Aorta (tissue), 5 donors: ENCODE results near the gene KIF26B. TPM values are rescaled to one million over a fixed set of nuclear protein-coding genes. Genes with fewer than 3 reads are reported as not detected.
"Not testable (repeated sequence)": the region's sequence is repeated elsewhere in the genome, so short reads cannot be mapped to it uniquely, and the experiment has no call there.

Experiments
- ATAC-seq: fragments of 200-7000 bp; cut with Tn5 transposase; one replicate; pipeline ENCODE4 v1.9.1; 2022; ENCODE audit warnings: moderate library complexity; ENCODE audit not compliant: low FRiP score
- DNase-seq, 2 donors: peaks; one replicate each; pipeline ENCODE4 v3.0.0-alpha.2; 2020
- H3K27ac ChIP-seq, 2 donors: one replicate each; pipeline ENCODE4 v1.5.1; 2013; ENCODE audit warnings: low read length in 2 of 2, mild to moderate bottlenecking in 2 of 2, moderate library complexity in 2 of 2, control low read depth in 1 of 2, inconsistent platforms in 1 of 2, low read depth in 1 of 2
- H3K27me3 ChIP-seq, 2 donors: one replicate each; pipeline ENCODE4 v1.6.1; 2013; ENCODE audit warnings: control low read depth in 1 of 2, low read length in 1 of 2, mild to moderate bottlenecking in 1 of 2, moderate library complexity in 1 of 2; ENCODE audit not compliant: insufficient read depth in 2 of 2, control insufficient read depth in 1 of 2
- H3K36me3 ChIP-seq, 2 donors: one replicate each; pipeline ENCODE4 v1.6.1; 2013; ENCODE audit warnings: control low read depth in 1 of 2, low read length in 1 of 2, mild to moderate bottlenecking in 1 of 2; ENCODE audit not compliant: insufficient read depth in 2 of 2, control insufficient read depth in 1 of 2
- H3K4me1 ChIP-seq, 2 donors: one replicate each; pipeline ENCODE4 v1.6.1; 2013; ENCODE audit warnings: low read length in 2 of 2, control low read depth in 1 of 2, mild to moderate bottlenecking in 1 of 2, moderate library complexity in 1 of 2; ENCODE audit not compliant: insufficient read depth in 2 of 2, control insufficient read depth in 1 of 2
- H3K4me3 ChIP-seq, 2 donors: one replicate each; pipeline ENCODE4 v1.5.1; 2013; ENCODE audit warnings: low read length in 2 of 2, control low read depth in 1 of 2, mild to moderate bottlenecking in 1 of 2
- H3K9me3 ChIP-seq: one replicate; pipeline ENCODE4 v1.6.1; 2013; ENCODE audit warnings: mild to moderate bottlenecking, low read length; ENCODE audit not compliant: control insufficient read depth
- WGBS, 2 donors: extraction: QIAGEN DNeasy Blood & Tissue Kit; methylation state at CpG; one replicate each; pipeline ENCODE4 v1.1.7; 2013; 5-methylcytosine and 5-hydroxymethylcytosine counted together
- intact Hi-C, 2 donors: fragments of 100-400 bp; cut with DNase I; formaldehyde crosslinking; loops; one replicate each; pipeline versions ENCODE4 v1.14.2 to v1.15.0; 2022
- polyA plus RNA-seq, 2 donors: library from polyadenylated mRNA; stranded (reverse); fragments of 200-250 nt; gene quantifications; one replicate each; pipeline ENCODE4 v1.2.3, GENCODE V29; 2013
- total RNA-seq, 2 donors: library from RNA; stranded (reverse); fragmentation: NEBNext Ultra II Directional; extraction: Animal tissue kit (Norgen Biotek cat#: 25700); gene quantifications; one replicate each; pipeline ENCODE4 v1.2.1, GENCODE V29; 2021
- donor health status: healthy with polysubstance abuse.
- donor health status: Bipolar disorder and iron deficiency.
- donor health status: DM: no; HTN: no; CAD: no.
- donor health status: DM: no; HTN: no; CAD: no.
- donor health status: DM: yes; HTN: yes; CAD: no.

Gene KIF26B
- total and polyA plus RNA-seq, 4 donors: under 0.01 to 0.58 (median 0.30) TPM

DNA sequence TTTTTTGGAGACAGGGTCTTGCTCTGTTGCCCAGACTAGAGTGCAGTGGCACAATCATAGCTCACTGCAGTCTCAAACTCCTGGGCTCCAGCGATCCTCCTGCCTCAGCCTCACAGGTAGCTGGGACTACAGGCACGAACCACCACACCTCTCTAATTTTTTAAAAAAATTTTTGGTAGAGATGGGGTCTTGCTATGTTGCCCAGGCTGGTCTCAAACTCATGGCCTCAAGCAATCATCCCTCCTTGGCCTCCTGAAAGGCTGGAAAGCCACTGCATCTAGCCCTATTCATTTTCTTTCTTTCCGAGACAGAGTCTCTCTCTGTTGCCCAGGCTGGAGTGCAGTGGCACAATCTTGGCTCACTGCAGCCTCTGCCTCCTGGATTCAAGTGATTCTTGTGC lies 559.2 kb downstream of the KIF26B start:
- WGBS, 2 donors: 92 to 95% methylated on average over 3 of the region's 3 CpGs
- H3K9me3 ChIP-seq, H3K36me3 ChIP-seq, intact Hi-C loops, H3K4me1 ChIP-seq, ATAC-seq, H3K27me3 ChIP-seq, H3K27ac ChIP-seq, H3K4me3 ChIP-seq, DNase-seq: not testable (repeated sequence)

DNA sequence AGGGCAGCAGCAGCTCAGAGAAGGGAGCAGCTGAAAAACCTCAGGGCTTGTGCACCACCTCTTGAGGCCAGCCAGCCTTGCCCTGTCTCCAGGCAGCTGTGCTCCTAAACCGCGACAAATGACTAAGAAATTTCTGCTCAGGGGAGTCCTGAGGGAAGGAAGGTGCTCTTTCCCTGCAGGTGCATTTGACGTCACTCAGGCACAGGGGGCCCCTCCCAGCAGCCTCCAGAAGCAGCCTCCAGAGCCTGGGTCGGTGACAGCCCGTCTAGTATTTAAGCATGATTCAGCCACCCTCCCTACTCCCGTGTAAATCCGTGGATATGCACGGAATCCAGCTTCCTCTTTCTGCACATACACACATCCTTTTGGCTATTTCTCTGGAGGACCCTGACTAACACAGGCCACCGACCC lies 560.5 kb downstream of the KIF26B start:
- DNase-seq: no peak
- no peak for ATAC-seq
- 54 to 56% methylated on average over 9 of the region's 9 CpGs for WGBS, 2 donors
- no peak overlapping the region for H3K4me3 ChIP-seq
- H3K36me3 ChIP-seq: no peaks in the 10 kb centered on the region
- H3K9me3 ChIP-seq: no peaks in the 10 kb centered on the region
- intact Hi-C loops: no loop called here
- H3K27me3 ChIP-seq: no peaks in the 10 kb centered on the region
- H3K27ac ChIP-seq: no peak overlapping the region
- no peaks in the 10 kb centered on the region for H3K4me1 ChIP-seq

DNA sequence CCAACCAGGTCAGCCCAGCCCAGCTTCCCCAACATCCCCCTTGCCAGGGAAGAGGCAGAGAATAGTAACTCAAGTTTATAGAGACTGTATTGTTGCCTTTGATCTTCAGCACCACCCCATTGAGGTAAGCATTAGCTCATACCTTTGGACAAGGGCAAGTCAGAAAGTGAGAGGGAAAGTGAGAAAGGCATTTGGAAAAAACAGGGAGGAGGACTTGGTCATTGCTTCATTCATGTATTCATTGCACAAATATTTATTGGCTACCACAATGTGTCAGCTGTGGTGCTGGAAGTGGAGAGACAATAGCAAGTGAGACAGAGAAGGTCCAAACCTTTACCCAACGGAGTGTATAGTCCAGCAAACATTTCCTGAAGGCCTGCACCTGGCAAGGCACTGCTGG lies 561.2 kb downstream of the KIF26B start:
- 81 to 88% methylated on average over 1 of the region's 1 CpG for WGBS, 2 donors
- ATAC-seq: no peak
- Histone ChIP-seq H3K27ac (no peak overlapping the region), H3K4me1 (no peaks in the 10 kb centered on the region), H3K4me3 (no peak overlapping the region), H3K27me3 (no peaks in the 10 kb centered on the region), H3K36me3 (no peaks in the 10 kb centered on the region), H3K9me3 (no peaks in the 10 kb centered on the region)
- no peak for DNase-seq
- intact Hi-C loops: no loop called here

DNA sequence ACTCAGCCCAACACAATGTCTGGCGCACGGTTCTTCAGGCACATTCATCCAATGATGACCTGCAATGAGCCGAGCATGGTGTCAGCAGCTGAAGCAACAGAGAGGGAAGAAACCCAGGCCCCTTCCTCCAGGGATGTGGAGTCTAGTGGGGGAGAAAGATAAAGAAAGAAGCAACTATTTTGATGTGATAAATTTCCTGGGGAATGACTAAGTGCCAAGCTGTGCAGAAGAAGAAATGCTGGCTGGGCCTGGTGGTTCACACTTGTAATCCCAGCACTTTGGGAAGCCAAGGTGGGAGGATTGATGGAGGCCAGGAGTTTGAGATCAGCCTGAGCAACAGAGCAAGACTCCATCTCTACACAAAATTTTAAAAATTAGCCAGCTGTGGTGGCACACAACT lies 561.8 kb downstream of the KIF26B start:
- intact Hi-C loops: no loop called here

DNA sequence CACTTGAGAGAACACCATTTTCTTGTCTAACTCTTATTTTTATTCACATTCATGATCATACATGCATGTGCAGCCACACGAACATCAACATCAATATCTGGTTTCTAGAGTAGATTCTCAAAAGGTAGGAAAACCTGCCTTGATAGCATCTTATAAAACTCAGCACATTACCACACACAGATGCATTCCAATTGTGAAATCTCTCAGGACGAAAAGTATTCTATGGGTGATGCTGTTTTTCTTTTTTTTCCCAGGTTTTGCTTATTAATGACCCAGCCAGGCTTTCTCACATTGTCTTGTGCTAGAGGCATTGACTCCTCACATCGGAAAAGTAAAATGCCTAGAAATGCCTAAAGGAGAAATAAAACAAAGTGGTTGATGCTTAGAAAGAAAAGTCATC lies 562.8 kb downstream of the KIF26B start:
- Histone ChIP-seq H3K27ac (no peak overlapping the region), H3K4me1 (no peaks in the 10 kb centered on the region), H3K36me3 (no peaks in the 10 kb centered on the region), H3K9me3 (no peaks in the 10 kb centered on the region), H3K27me3 (no peaks in the 10 kb centered on the region), H3K4me3 (no peak overlapping the region)
- DNase-seq (no peak), ATAC-seq (no peak)
- WGBS, 2 donors: 87% methylated on average over 3 of the region's 3 CpGs
- intact Hi-C loops: no loop called here

More for the DNA sequence above, 561.8 kb downstream of the KIF26B start:
- Histone ChIP-seq H3K4me1 (no peaks in the 10 kb centered on the region), H3K27me3 (no peaks in the 10 kb centered on the region), H3K36me3 (no peaks in the 10 kb centered on the region), H3K27ac (no peak overlapping the region), H3K4me3 (no peak overlapping the region), H3K9me3 (no peaks in the 10 kb centered on the region)
- WGBS, 2 donors: 90 to 91% methylated on average over 3 of the region's 3 CpGs
- DNase-seq (no peak), ATAC-seq (no peak)

DNA sequence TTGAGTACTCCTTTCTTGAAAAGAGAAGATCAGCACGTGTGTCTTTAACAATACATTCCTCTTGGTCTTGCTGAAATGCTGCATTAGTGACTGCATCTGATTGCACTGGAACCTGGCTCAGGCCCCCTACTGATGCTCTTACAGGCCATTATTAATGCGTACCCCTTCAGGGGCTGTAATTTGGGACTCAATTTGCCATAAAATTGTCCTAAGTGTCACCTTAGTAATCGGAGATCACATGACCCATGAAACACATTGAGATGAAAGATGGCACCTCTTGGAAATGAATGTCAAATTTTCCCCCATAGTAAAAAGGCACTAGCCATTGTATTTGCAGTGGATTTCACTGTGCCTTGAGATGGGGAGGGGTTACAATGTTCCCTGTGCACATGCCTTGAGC lies 563.3 kb downstream of the KIF26B start:
- intact Hi-C loops: no loop called here
- Histone ChIP-seq H3K9me3 (no peaks in the 10 kb centered on the region), H3K27ac (no peak overlapping the region), H3K4me3 (no peak overlapping the region), H3K4me1 (no peaks in the 10 kb centered on the region), H3K36me3 (no peaks in the 10 kb centered on the region), H3K27me3 (no peaks in the 10 kb centered on the region)
- 79 to 80% methylated on average over 3 of the region's 3 CpGs for WGBS, 2 donors
- no peak for ATAC-seq
- no peak for DNase-seq

DNA sequence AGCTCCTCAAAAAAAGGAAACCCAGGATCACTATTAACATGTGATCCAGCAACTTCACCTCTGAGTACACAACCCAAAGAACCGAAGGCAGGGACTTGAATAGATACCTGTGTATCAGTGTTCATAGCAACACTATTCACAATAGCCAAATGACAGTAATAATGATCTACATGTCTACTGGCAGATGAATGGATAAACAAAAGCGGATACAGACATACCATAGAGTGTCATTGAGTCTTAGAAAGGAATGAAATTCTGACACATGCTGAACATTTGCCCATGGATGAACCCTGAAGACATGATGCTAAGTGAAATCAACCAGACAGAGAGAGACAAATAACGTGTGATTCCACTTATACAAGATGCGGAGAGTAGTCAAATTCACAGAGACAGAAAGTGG lies 564.2 kb downstream of the KIF26B start:
- ATAC-seq (no peak), DNase-seq (no peak)
- Histone ChIP-seq H3K36me3 (no peaks in the 10 kb centered on the region), H3K4me3 (no peak overlapping the region), H3K4me1 (no peaks in the 10 kb centered on the region), H3K27me3 (no peaks in the 10 kb centered on the region), H3K27ac (no peak overlapping the region), H3K9me3 (no peaks in the 10 kb centered on the region)
- 93 to 94% methylated on average over 4 of the region's 4 CpGs for WGBS, 2 donors
- intact Hi-C loops: no loop called here

DNA sequence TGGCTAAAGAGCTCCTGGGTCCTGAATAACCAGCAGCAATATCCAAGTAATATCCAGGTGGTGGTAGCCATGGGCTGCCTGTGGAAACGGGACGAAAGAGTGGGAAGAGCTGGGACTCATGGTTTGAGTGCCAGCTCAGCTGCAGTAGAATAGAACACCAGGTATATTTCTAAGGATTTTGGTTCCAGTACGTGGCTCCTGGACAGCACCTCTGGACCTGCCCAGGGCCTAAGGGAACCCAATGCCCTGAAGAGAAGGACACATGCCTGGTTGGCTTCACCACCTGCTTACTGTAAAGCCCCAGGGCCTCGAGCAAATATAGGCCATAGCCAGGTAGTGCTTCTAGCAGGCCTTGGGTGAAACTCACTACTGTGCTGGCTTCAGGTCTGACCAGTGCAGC lies 566.7 kb downstream of the KIF26B start:
- H3K27ac ChIP-seq: no peak overlapping the region
- DNase-seq (no peak), ATAC-seq (no peak)
- 76 to 82% methylated on average over 4 of the region's 4 CpGs for WGBS, 2 donors
- H3K36me3 ChIP-seq: no peaks in the 10 kb centered on the region
- H3K4me1 ChIP-seq: no peaks in the 10 kb centered on the region
- no peaks in the 10 kb centered on the region for H3K27me3 ChIP-seq
- H3K4me3 ChIP-seq: no peak overlapping the region
- intact Hi-C loops: no loop called here
- H3K9me3 ChIP-seq: no peaks in the 10 kb centered on the region

DNA sequence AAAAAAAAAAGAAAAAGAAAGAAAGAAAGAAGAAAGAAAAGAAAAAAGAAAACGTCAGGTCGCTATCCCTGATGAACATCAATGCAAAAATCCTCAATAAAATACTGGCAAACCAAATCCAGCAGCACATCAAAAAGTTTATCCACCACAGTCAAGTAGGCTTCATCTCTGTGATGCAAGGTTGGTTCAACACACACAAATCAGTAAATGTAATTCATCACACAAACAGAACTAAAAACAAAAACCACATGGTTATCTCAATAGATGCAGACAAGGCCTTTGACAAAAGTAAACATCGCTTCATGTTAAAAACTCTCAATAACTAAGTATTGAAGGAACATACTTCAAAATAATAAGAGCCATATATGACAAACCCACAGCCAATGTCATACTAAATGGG lies 573.2 kb downstream of the KIF26B start:
- H3K27ac ChIP-seq, H3K4me1 ChIP-seq, H3K4me3 ChIP-seq, H3K36me3 ChIP-seq, H3K9me3 ChIP-seq, intact Hi-C loops, DNase-seq, H3K27me3 ChIP-seq, ATAC-seq: not testable (repeated sequence)
- 94 to 96% methylated on average over 3 of the region's 3 CpGs for WGBS, 2 donors
